CD4-positive, alpha-beta T cell treated with Interleukin-12 subunit alpha and Interleukin-12 subunit beta, for 1 hour (primary cell): ENCODE results near the gene SLC2A13.
"Not testable (repeated sequence)": the region's sequence is repeated elsewhere in the genome, so short reads cannot be mapped to it uniquely, and the experiment has no call there.

Experiments
- DNase-seq: peaks from one replicate; pipeline ENCODE4 v3.0.0-alpha.2; 2020

SLC2A13 gene

GRCh38 chr12:39989501-39989900 is 116.4 kb downstream of the SLC2A13 start:
- DNase-seq, result no peak

- DNase-seq, result no peak
Measured at GRCh38 chr12:39988574-39988973, 117.3 kb downstream of the SLC2A13 start.

- DNase-seq, result no peak
Measured at GRCh38 chr12:39986674-39987073, 119.2 kb downstream of the SLC2A13 start.

- DNase-seq, result no peak
Measured at GRCh38 chr12:39984670-39985069, 121.2 kb downstream of the SLC2A13 start.

GRCh38 chr12:39975374-39975918 is 130.4 kb downstream of the SLC2A13 start:
- no peak for DNase-seq

GRCh38 chr12:39972119-39972518 is 133.8 kb downstream of the SLC2A13 start:
- DNase-seq, result no peak

- no peak for DNase-seq
Measured at GRCh38 chr12:39971348-39971747, 134.5 kb downstream of the SLC2A13 start.

- no peak for DNase-seq
Measured at GRCh38 chr12:39966721-39967120, 139.2 kb downstream of the SLC2A13 start.

GRCh38 chr12:39966256-39966655 is 139.6 kb downstream of the SLC2A13 start:
- DNase-seq, result no peak

GRCh38 chr12:39959467-39959866 is 146.4 kb downstream of the SLC2A13 start:
- DNase-seq, result no peak

GRCh38 chr12:39959031-39959430 is 146.8 kb downstream of the SLC2A13 start:
- no peak for DNase-seq

GRCh38 chr12:39958377-39958776 is 147.5 kb downstream of the SLC2A13 start:
- DNase-seq, result no peak

- no peak for DNase-seq
Measured at GRCh38 chr12:39956725-39957124, 149.2 kb downstream of the SLC2A13 start.

- no peak for DNase-seq
Measured at GRCh38 chr12:39946361-39947280, 159.3 kb downstream of the SLC2A13 start.

GRCh38 chr12:39937119-39937518 is 168.8 kb downstream of the SLC2A13 start:
- DNase-seq, result no peak

- DNase-seq, result no peak
Measured at GRCh38 chr12:39935839-39936238, 170.0 kb downstream of the SLC2A13 start.

- DNase-seq, result no peak
Measured at GRCh38 chr12:39935275-39935674, 170.6 kb downstream of the SLC2A13 start.

- no peak for DNase-seq
Measured at GRCh38 chr12:39931857-39932256, 174.0 kb downstream of the SLC2A13 start.

GRCh38 chr12:39931231-39931630 is 174.7 kb downstream of the SLC2A13 start:
- DNase-seq, result no peak

GRCh38 chr12:39930101-39930500 is 175.8 kb downstream of the SLC2A13 start:
- DNase-seq, result no peak

- DNase-seq, result no peak
Measured at GRCh38 chr12:39928181-39928899, 177.5 kb downstream of the SLC2A13 start.

- DNase-seq, result no peak
Measured at GRCh38 chr12:39923364-39923763, 182.5 kb downstream of the SLC2A13 start.

GRCh38 chr12:39922598-39922997 is 183.3 kb downstream of the SLC2A13 start:
- DNase-seq, result not testable (repeated sequence)

GRCh38 chr12:39920647-39921046 is 185.2 kb downstream of the SLC2A13 start:
- no peak for DNase-seq
